ENCODE measurements around the gene RDX. TPM values are rescaled to one million over a fixed set of nuclear protein-coding genes. Genes with fewer than 3 reads are reported as not detected.

The RDX gene
- total and polyA plus RNA-seq, 2 donors (not counting 1 experiment from before 2014, with no cell fraction given), result 52.7 to 93.1 TPM

DNA sequence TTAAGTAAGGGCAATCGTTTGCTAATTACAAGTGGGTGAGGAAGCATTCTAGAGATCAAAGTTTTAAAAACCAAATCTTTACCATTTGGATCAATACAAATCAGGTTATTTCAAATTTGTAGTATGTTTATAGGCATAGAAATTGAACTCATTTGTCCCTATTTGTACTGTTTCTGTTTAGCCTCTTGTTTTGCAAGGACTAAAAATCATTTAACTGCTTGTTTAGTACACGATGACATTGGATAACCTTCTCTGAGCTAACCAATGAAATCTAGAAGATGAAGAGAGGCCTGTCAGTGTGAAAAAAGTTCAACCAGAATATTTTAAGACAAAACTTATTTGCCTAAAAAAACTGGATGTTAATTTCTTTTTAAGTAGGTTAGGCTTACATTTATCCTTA is 163.3 kb downstream of the RDX start:
- Histone ChIP-seq H3K79me2 (ENCODE audit: control insufficient read depth, insufficient read depth, low read length) (peaks cover 14% of the 10 kb centered on the region), H3K4me3 (replicated peaks in 1 of 4; ENCODE audit: control extremely low read depth in 1 of 4, insufficient read depth in 1 of 4, low read depth in 3 of 4, low read length in 4 of 4) (no peak overlapping the region), H4K20me1 (ENCODE audit: control insufficient read depth, extremely low read depth, insufficient read depth, low read length) (no peaks in the 10 kb centered on the region), H3K9me3 (ENCODE audit: control insufficient read depth, insufficient read depth, low read depth, low read length) (no peaks in the 10 kb centered on the region), H3K4me1 (ENCODE audit: control insufficient read depth, extremely low read depth, insufficient read depth, low read length) (no peaks in the 10 kb centered on the region), H3K9ac (ENCODE audit: insufficient read depth, low read length) (no peak overlapping the region), H2AFZ (ENCODE audit: low read length) (no peak overlapping the region), H3K27me3 (ENCODE audit: control insufficient read depth, insufficient read depth, low read length) (no peaks in the 10 kb centered on the region), H3K27ac (ENCODE audit: insufficient read depth, low read length) (no peak overlapping the region), H3K4me2 (ENCODE audit: extremely low read depth, insufficient read depth, low read length) (no peak overlapping the region), H3K36me3 (ENCODE audit: control insufficient read depth, insufficient read depth, low read length) (no peaks in the 10 kb centered on the region)
- DNase-seq (ENCODE audit: low read depth in 2 of 2), result no peak
- TF ChIP-seq CTCF (conservative IDR thresholded peaks at IDR 0.05 in 1 of 2, IDR thresholded peaks at IDR 0.05 in 1 of 2; ENCODE audit: low read depth in 1 of 2, low read length in 2 of 2) (no peak), EZH2 (IDR thresholded peaks at IDR 0.05; ENCODE audit: low read length, missing control alignments) (no peak)

GRCh38 chr11:110131386-110132123 is 164.9 kb downstream of the RDX start:
- peaks cover 18% of the 10 kb centered on the region for H3K79me2 ChIP-seq (ENCODE audit: control insufficient read depth, insufficient read depth, low read length)
- no peaks in the 10 kb centered on the region for H4K20me1 ChIP-seq (ENCODE audit: control insufficient read depth, extremely low read depth, insufficient read depth, low read length)
- H3K27ac ChIP-seq (ENCODE audit: insufficient read depth, low read length), result no peak overlapping the region
- H3K27me3 ChIP-seq (ENCODE audit: control insufficient read depth, insufficient read depth, low read length), result no peaks in the 10 kb centered on the region
- DNase-seq (ENCODE audit: low read depth in 2 of 2), result no peak
- no peak overlapping the region for H3K4me3 ChIP-seq (replicated peaks in 1 of 4; ENCODE audit: control extremely low read depth in 1 of 4, insufficient read depth in 1 of 4, low read depth in 3 of 4, low read length in 4 of 4)
- peaks cover 3% of the 10 kb centered on the region for H3K4me1 ChIP-seq (ENCODE audit: control insufficient read depth, extremely low read depth, insufficient read depth, low read length)
- TF ChIP-seq EZH2 (IDR thresholded peaks at IDR 0.05; ENCODE audit: low read length, missing control alignments) (no peak), CTCF (conservative IDR thresholded peaks at IDR 0.05 in 1 of 2, IDR thresholded peaks at IDR 0.05 in 1 of 2; ENCODE audit: low read depth in 1 of 2, low read length in 2 of 2) (no peak)
- H3K9me3 ChIP-seq (ENCODE audit: control insufficient read depth, insufficient read depth, low read depth, low read length), result no peaks in the 10 kb centered on the region
- no peak overlapping the region for H3K9ac ChIP-seq (ENCODE audit: insufficient read depth, low read length)
- H3K36me3 ChIP-seq (ENCODE audit: control insufficient read depth, insufficient read depth, low read length), result no peaks in the 10 kb centered on the region
- H3K4me2 ChIP-seq (ENCODE audit: extremely low read depth, insufficient read depth, low read length), result no peak overlapping the region
- H2AFZ ChIP-seq (ENCODE audit: low read length), result no peak overlapping the region

DNA sequence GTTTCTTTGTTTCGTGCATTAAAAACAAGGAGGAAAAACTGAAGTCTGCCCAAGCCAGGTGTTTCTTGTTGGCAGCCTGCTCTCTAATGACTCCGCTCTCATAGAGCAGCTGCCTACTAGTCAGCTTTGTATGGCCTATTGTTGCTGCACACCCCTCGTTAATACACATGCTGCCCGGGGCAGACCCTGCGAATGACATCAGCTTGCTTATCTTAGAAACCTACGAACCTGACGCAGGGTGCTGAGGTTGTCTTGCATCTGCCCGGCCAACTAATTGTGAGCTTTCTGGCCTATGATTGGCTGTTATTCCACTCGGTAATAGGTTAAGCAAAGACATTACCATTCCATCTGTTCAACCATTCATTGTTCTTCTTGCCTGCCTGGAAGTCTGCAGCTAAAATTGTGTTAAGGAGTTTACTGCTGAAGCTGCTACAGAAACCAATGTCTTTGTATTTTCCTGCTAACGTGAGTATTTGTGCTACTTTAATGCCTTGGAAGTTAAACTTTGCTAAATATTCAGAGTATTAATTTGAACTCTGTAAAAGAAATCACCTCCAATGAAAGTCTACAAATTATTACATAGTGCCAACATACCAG is 165.7 kb downstream of the RDX start:
- Histone ChIP-seq H3K27ac (ENCODE audit: insufficient read depth, low read length) (no peak overlapping the region), H3K4me3 (replicated peaks in 1 of 4; ENCODE audit: control extremely low read depth in 1 of 4, insufficient read depth in 1 of 4, low read depth in 3 of 4, low read length in 4 of 4) (no peak overlapping the region), H3K4me1 (ENCODE audit: control insufficient read depth, extremely low read depth, insufficient read depth, low read length) (peaks cover 3% of the 10 kb centered on the region), H4K20me1 (ENCODE audit: control insufficient read depth, extremely low read depth, insufficient read depth, low read length) (no peaks in the 10 kb centered on the region), H3K9me3 (ENCODE audit: control insufficient read depth, insufficient read depth, low read depth, low read length) (no peaks in the 10 kb centered on the region), H2AFZ (ENCODE audit: low read length) (no peak overlapping the region), H3K79me2 (ENCODE audit: control insufficient read depth, insufficient read depth, low read length) (peaks cover 18% of the 10 kb centered on the region), H3K27me3 (ENCODE audit: control insufficient read depth, insufficient read depth, low read length) (no peaks in the 10 kb centered on the region), H3K9ac (ENCODE audit: insufficient read depth, low read length) (no peak overlapping the region), H3K4me2 (ENCODE audit: extremely low read depth, insufficient read depth, low read length) (no peak overlapping the region), H3K36me3 (ENCODE audit: control insufficient read depth, insufficient read depth, low read length) (no peaks in the 10 kb centered on the region)
- DNase-seq (ENCODE audit: low read depth in 2 of 2), result peak; percentile 71 to 87
- no peak for TF ChIP-seq CTCF (conservative IDR thresholded peaks at IDR 0.05 in 1 of 2, IDR thresholded peaks at IDR 0.05 in 1 of 2; ENCODE audit: low read depth in 1 of 2, low read length in 2 of 2)
- no peak for TF ChIP-seq EZH2 (IDR thresholded peaks at IDR 0.05; ENCODE audit: low read length, missing control alignments)

Measured in fibroblast of lung (primary cell).